Measurements from ENCODE around the gene CPM.

Gene CPM

DNA sequence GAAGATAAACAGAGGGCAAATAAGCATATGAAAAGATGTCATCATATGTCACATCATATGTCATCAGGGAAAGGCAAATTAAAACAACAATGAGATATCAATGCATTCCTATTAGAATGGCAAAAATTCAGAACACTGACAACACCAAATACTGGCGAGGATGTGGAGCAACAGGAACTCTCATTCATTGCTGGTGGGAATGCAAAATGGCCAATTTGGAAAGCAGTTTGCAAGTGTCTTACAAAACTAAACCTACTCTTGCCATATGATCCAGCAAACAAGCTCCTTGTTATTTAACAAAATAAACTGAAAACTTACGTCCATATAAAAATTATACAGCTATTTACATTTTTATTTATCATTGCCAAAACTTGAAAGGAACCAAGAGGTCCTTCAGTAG lies 32.7 kb downstream of the CPM start:
- Histone ChIP-seq H3K9me3 (replicated peaks; ENCODE audit: insufficient read depth, low read length) (no peaks in the 10 kb centered on the region), H3K36me3 (replicated peaks; ENCODE audit: insufficient read depth, low read length) (no peaks in the 10 kb centered on the region), H3K9ac (ENCODE audit: low read length) (no peak overlapping the region), H3K27me3 (replicated peaks; ENCODE audit: insufficient read depth, low read length) (no peaks in the 10 kb centered on the region), H3K4me1 (ENCODE audit: low read length) (no peaks in the 10 kb centered on the region), H2AFZ (ENCODE audit: low read length) (no peak overlapping the region), H3K27ac (ENCODE audit: low read length) (no peak overlapping the region), H4K20me1 (ENCODE audit: insufficient read depth, low read length) (no peaks in the 10 kb centered on the region), H3K4me3 (ENCODE audit: low read length) (no peak overlapping the region), H3K4me2 (ENCODE audit: low read depth, low read length) (no peak overlapping the region), H3F3A (ENCODE audit: insufficient read depth, low read length) (no peaks in the 10 kb centered on the region), H3K9me2 (replicated peaks; ENCODE audit: insufficient read depth, low read length) (no peaks in the 10 kb centered on the region), H3K79me2 (ENCODE audit: low read length) (no peaks in the 10 kb centered on the region)
- TF ChIP-seq, protein P1, sequence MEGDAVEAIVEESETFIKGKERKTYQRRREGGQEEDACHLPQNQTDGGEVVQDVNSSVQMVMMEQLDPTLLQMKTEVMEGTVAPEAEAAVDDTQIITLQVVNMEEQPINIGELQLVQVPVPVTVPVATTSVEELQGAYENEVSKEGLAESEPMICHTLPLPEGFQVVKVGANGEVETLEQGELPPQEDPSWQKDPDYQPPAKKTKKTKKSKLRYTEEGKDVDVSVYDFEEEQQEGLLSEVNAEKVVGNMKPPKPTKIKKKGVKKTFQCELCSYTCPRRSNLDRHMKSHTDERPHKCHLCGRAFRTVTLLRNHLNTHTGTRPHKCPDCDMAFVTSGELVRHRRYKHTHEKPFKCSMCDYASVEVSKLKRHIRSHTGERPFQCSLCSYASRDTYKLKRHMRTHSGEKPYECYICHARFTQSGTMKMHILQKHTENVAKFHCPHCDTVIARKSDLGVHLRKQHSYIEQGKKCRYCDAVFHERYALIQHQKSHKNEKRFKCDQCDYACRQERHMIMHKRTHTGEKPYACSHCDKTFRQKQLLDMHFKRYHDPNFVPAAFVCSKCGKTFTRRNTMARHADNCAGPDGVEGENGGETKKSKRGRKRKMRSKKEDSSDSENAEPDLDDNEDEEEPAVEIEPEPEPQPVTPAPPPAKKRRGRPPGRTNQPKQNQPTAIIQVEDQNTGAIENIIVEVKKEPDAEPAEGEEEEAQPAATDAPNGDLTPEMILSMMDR (IDR thresholded peaks at IDR 0.05; ENCODE audit: low read length), result no peak
- TF ChIP-seq EZH2phosphoT487 (IDR thresholded peaks at IDR 0.05; ENCODE audit: low read length), result no peak
- no peak for TF ChIP-seq EZH2 (optimal IDR thresholded peaks at IDR 0.05; ENCODE audit: low read depth, low read length)
- DNase-seq, result no peak

DNA sequence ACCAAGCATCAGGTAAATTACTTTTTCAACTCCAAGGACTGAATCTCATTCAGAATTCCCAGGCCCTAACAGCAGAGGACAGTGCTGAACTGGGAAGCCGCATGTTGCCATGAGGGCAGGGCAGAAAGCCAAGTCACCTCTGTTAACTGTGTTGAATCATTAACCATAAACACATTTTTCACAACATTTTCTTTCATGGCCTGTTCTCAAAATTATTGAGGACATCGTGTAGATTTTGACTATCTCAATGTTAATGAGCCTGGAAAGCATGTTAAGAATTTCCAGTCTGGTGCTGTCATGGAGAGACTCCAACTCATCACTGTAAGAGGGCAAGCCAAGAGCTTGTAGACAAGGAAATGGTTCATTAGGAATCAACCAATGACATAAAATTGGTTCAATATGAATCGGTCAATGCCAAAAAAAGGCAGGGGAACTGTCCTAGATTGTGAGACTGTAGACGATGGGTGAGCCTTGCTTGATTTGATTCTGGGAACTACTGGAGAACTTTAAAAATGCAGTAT lies 33.7 kb downstream of the CPM start:
- H3F3A ChIP-seq (ENCODE audit: insufficient read depth, low read length), result no peaks in the 10 kb centered on the region
- no peak overlapping the region for H3K4me3 ChIP-seq (ENCODE audit: low read length)
- no peak overlapping the region for H3K9ac ChIP-seq (ENCODE audit: low read length)
- H3K9me2 ChIP-seq (replicated peaks; ENCODE audit: insufficient read depth, low read length), result no peaks in the 10 kb centered on the region
- no peaks in the 10 kb centered on the region for H3K9me3 ChIP-seq (replicated peaks; ENCODE audit: insufficient read depth, low read length)
- H4K20me1 ChIP-seq (ENCODE audit: insufficient read depth, low read length), result no peaks in the 10 kb centered on the region
- no peaks in the 10 kb centered on the region for H3K79me2 ChIP-seq (ENCODE audit: low read length)
- TF ChIP-seq, protein P1 (IDR thresholded peaks at IDR 0.05; ENCODE audit: low read length), result no peak
- TF ChIP-seq EZH2 (optimal IDR thresholded peaks at IDR 0.05; ENCODE audit: low read depth, low read length) (no peak), EZH2phosphoT487 (IDR thresholded peaks at IDR 0.05; ENCODE audit: low read length) (no peak)
- no peak overlapping the region for H3K27ac ChIP-seq (ENCODE audit: low read length)
- no peak overlapping the region for H3K4me2 ChIP-seq (ENCODE audit: low read depth, low read length)
- no peaks in the 10 kb centered on the region for H3K27me3 ChIP-seq (replicated peaks; ENCODE audit: insufficient read depth, low read length)
- no peak overlapping the region for H2AFZ ChIP-seq (ENCODE audit: low read length)
- DNase-seq, result no peak
- H3K4me1 ChIP-seq (ENCODE audit: low read length), result no peaks in the 10 kb centered on the region
- no peaks in the 10 kb centered on the region for H3K36me3 ChIP-seq (replicated peaks; ENCODE audit: insufficient read depth, low read length)

DNA sequence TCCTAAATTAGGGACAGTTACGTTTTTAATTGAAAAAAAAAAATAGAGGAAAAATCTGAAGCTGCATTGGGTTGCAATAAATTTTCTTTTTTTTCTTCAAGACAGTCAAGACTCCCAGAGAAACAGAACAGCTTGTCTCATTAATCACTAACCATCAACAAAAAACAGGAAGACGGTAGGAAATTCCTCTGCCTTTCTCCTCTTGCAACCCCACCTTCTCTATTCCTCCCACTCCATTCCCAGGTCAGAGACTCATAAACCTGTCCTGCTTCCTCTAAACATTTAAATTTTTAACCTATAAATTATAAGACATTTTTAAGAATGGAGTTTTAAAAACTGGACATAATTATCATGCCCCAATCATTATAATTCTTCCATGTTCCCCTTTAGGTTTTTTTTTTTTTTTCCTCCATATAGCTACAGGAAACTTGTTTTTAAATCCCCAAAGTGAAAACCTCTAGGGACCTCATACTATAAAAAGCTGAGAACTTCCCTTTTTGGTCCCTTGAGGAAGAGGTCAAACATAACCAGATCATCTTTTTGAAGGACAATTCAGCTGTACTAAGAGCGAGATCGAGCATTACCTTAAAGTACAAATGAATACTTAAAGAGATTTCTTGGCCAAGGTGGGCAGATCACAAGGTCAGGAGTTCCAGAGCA lies 36.0 kb downstream of the CPM start:
- no peak overlapping the region for H3K9ac ChIP-seq (ENCODE audit: low read length)
- H3F3A ChIP-seq (ENCODE audit: insufficient read depth, low read length), result no peaks in the 10 kb centered on the region
- no peak overlapping the region for H3K4me2 ChIP-seq (ENCODE audit: low read depth, low read length)
- no peaks in the 10 kb centered on the region for H3K9me2 ChIP-seq (replicated peaks; ENCODE audit: insufficient read depth, low read length)
- no peaks in the 10 kb centered on the region for H3K27me3 ChIP-seq (replicated peaks; ENCODE audit: insufficient read depth, low read length)
- TF ChIP-seq, protein P1 (IDR thresholded peaks at IDR 0.05; ENCODE audit: low read length), result no peak
- TF ChIP-seq EZH2phosphoT487 (IDR thresholded peaks at IDR 0.05; ENCODE audit: low read length) (no peak), EZH2 (optimal IDR thresholded peaks at IDR 0.05; ENCODE audit: low read depth, low read length) (no peak)
- no peak overlapping the region for H3K4me3 ChIP-seq (ENCODE audit: low read length)
- H2AFZ ChIP-seq (ENCODE audit: low read length), result no peak overlapping the region
- no peaks in the 10 kb centered on the region for H3K79me2 ChIP-seq (ENCODE audit: low read length)
- H3K9me3 ChIP-seq (replicated peaks; ENCODE audit: insufficient read depth, low read length), result no peaks in the 10 kb centered on the region
- no peaks in the 10 kb centered on the region for H4K20me1 ChIP-seq (ENCODE audit: insufficient read depth, low read length)
- DNase-seq, result no peak
- no peaks in the 10 kb centered on the region for H3K36me3 ChIP-seq (replicated peaks; ENCODE audit: insufficient read depth, low read length)
- H3K27ac ChIP-seq (ENCODE audit: low read length), result no peak overlapping the region
- no peaks in the 10 kb centered on the region for H3K4me1 ChIP-seq (ENCODE audit: low read length)

Data from MM.1S (cell line).